DOHH2 (cell line): ENCODE measurements around the gene OSBPL2.

ENCODE experiments used
- H3F3A ChIP-seq: fragments of 200-600 bp; sonication (generic), shearing (Covaris generic); 2 replicates; pipeline ENCODE4 v1.6.0; 2016; ENCODE audit warnings: antibody characterized with exemption, mild to moderate bottlenecking; ENCODE audit not compliant: control insufficient read depth, insufficient read depth
- H3K27ac ChIP-seq: fragments of 200-600 bp; sonication (generic); 2 replicates; pipeline ENCODE4 v1.5.1; 2014; ENCODE audit warnings: low read depth, mild to moderate bottlenecking, low read length, moderate library complexity
- H3K27me3 ChIP-seq: fragments of 200-600 bp; sonication (generic); 2 replicates; pipeline ENCODE4 v1.6.1; 2014; ENCODE audit warnings: mild to moderate bottlenecking, low read length, mixed read lengths; ENCODE audit not compliant: control insufficient read depth
- H3K36me3 ChIP-seq: fragments of 200-600 bp; sonication (generic); 2 replicates; pipeline ENCODE4 v1.6.1; 2014; ENCODE audit warnings: mild to moderate bottlenecking, low read length, moderate library complexity, mixed read lengths; ENCODE audit not compliant: control insufficient read depth
- H3K4me1 ChIP-seq: fragments of 200-600 bp; sonication (generic); 2 replicates; pipeline ENCODE4 v1.6.1; 2014; ENCODE audit warnings: mild to moderate bottlenecking, low read length, mixed read lengths; ENCODE audit not compliant: control insufficient read depth
- H3K4me2 ChIP-seq: fragments of 200-600 bp; sonication (generic); 2 replicates; pipeline ENCODE4 v1.6.0; 2014; ENCODE audit warnings: mild to moderate bottlenecking, low read length, moderate library complexity
- H3K4me3 ChIP-seq: fragments of 200-600 bp; sonication (generic); 2 replicates; pipeline ENCODE4 v1.5.1; 2014; ENCODE audit warnings: mild to moderate bottlenecking, low read length, mixed read lengths
- H3K79me2 ChIP-seq: fragments of 200-600 bp; sonication (generic); 2 replicates; pipeline ENCODE4 v1.6.1; 2014; ENCODE audit warnings: mild to moderate bottlenecking, low read length, mixed read lengths; ENCODE audit not compliant: control insufficient read depth
- H3K9me2 ChIP-seq: fragments of 200-600 bp; sonication (generic); replicated peaks from 2 replicates; pipeline ENCODE4 v1.6.1; 2014; ENCODE audit warnings: mild to moderate bottlenecking, low read length, mixed read lengths; ENCODE audit not compliant: control insufficient read depth
- H3K9me3 ChIP-seq: fragments of 200-600 bp; sonication (generic); 2 replicates; pipeline ENCODE4 v1.6.1; 2014; ENCODE audit warnings: antibody characterized with exemption, low read length, mixed read lengths; ENCODE audit not compliant: control insufficient read depth, insufficient read depth
- H4K20me1 ChIP-seq: fragments of 200-600 bp; sonication (generic); 2 replicates; pipeline ENCODE4 v1.6.0; 2014; ENCODE audit warnings: low read depth, mild to moderate bottlenecking, antibody characterized with exemption, low read length, moderate library complexity; ENCODE audit not compliant: control insufficient read depth, insufficient read depth
- CTCF ChIP-seq: fragments of 200-600 bp; sonication (generic); IDR thresholded peaks from one replicate; pipeline ENCODE4 v1.5.1; 2014; ENCODE audit warnings: antibody characterized with exemption, mild to moderate bottlenecking, low read depth, low read length; ENCODE audit not compliant: poor library complexity, severe bottlenecking
- EZH2phosphoT487 ChIP-seq: fragments of 200-600 bp; sonication (generic); IDR thresholded peaks from 2 replicates; pipeline ENCODE4 v1.6.1; 2017; ENCODE audit warnings: borderline replicate concordance, mild to moderate bottlenecking, antibody characterized with exemption, low read length, moderate library complexity, mixed read lengths

Gene OSBPL2

GRCh38 chr20:62246431-62246830, 8.1 kb downstream of the OSBPL2 start:
- Histone ChIP-seq H3K4me3 (no peak overlapping the region), H3K79me2 (peaks cover 69% of the 10 kb centered on the region), H3K4me2 (no peak overlapping the region), H3F3A (no peaks in the 10 kb centered on the region), H3K4me1 (peaks cover 6% of the 10 kb centered on the region), H3K27ac (no peak overlapping the region), H3K27me3 (no peaks in the 10 kb centered on the region), H3K9me2 (no peaks in the 10 kb centered on the region), H3K36me3 (peaks cover 4% of the 10 kb centered on the region; the same call in 1 of the 2 replicates), H3K9me3 (no peaks in the 10 kb centered on the region), H4K20me1 (peaks cover 3% of the 10 kb centered on the region; the same call in 1 of the 2 replicates)
- TF ChIP-seq EZH2phosphoT487 (no peak), CTCF (no peak)

GRCh38 chr20:62246872-62247652, 8.7 kb downstream of the OSBPL2 start:
- no peaks in the 10 kb centered on the region for H3F3A ChIP-seq
- H3K79me2 ChIP-seq = peaks cover 66% of the 10 kb centered on the region
- no peak overlapping the region for H3K4me2 ChIP-seq
- H3K4me1 ChIP-seq = peaks cover 6% of the 10 kb centered on the region
- no peak overlapping the region for H3K4me3 ChIP-seq
- no peaks in the 10 kb centered on the region; the same call in 1 of the 2 replicates for H3K36me3 ChIP-seq
- no peaks in the 10 kb centered on the region for H3K9me2 ChIP-seq
- H4K20me1 ChIP-seq = peaks cover 3% of the 10 kb centered on the region; the same call in 1 of the 2 replicates
- no peaks in the 10 kb centered on the region for H3K27me3 ChIP-seq
- no peak overlapping the region for H3K27ac ChIP-seq
- TF ChIP-seq CTCF (no peak), EZH2phosphoT487 (no peak)
- H3K9me3 ChIP-seq = no peaks in the 10 kb centered on the region

DNA sequence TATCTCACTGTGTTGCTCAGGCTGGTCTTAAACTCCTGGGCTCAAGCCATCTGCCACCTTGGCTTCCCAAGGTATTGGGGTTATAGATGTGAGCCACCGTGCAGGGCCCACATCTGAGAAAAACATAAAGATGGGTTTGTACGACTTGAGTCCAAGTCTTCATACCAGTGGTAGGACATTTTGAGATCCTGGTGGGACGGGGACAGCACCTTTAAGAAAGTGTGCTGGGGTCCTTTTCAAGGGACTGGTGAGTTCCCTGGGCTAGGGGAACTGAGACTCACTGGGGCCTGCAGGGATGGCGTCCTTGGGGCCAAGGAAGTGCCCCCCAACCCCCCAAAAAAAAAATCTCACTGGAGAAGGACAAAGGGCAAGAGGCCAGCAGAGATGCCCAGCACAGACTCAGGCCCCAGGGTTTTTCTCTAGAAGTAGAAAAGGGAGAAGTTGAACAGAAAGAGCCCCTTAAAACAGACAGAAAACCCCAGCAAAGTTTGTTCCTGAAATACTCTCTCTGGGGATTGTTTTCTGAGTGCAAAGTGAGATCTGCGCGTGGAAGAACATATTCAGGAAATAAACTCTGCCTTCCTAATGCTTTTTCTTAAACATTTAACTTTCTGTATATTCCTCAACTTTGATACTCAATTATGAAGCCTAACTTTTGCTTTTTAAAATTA, 10.7 kb downstream of the OSBPL2 start:
- Histone ChIP-seq H3K36me3 (no peaks in the 10 kb centered on the region), H3K4me2 (no peak overlapping the region; the same call in 1 of the 2 replicates), H3K27me3 (no peaks in the 10 kb centered on the region), H3K4me3 (no peak overlapping the region), H3F3A (no peaks in the 10 kb centered on the region), H3K9me3 (no peaks in the 10 kb centered on the region), H3K4me1 (peaks cover 6% of the 10 kb centered on the region), H4K20me1 (peaks cover 3% of the 10 kb centered on the region; the same call in 1 of the 2 replicates), H3K79me2 (peaks cover 64% of the 10 kb centered on the region), H3K27ac (no peak overlapping the region), H3K9me2 (no peaks in the 10 kb centered on the region)
- no peak for TF ChIP-seq EZH2phosphoT487
- no peak for TF ChIP-seq CTCF
